Fibroblast of villous mesenchyme (primary cell): ENCODE measurements around the gene SORL1. TPM values are rescaled to one million over a fixed set of nuclear protein-coding genes. Genes with fewer than 3 reads are reported as not detected.

Source experiments
- DNase-seq: peaks from one replicate; pipeline ENCODE4 v3.0.0-alpha.2; 2010; ENCODE audit warnings: low read depth
- H3K4me3 ChIP-seq: 2 replicates; pipeline ENCODE4 v1.5.1; 2011; ENCODE audit warnings: low read depth, mild to moderate bottlenecking, low read length
- total RNA-seq: library from RNA; depleted of rRNA; stranded (reverse); fragments of >200 nt; gene quantifications from 2 replicates; pipeline ENCODE4 v1.2.3, GENCODE V29; 2012
- TF ChIP-seq, protein P1 (sequence below): IDR thresholded peaks from 2 replicates; pipeline ENCODE4 v1.5.1; 2012; ENCODE audit warnings: low read depth, mild to moderate bottlenecking, low read length; ENCODE audit not compliant: insufficient read depth

Gene SORL1
- total RNA-seq, 1 donor = 0.43 TPM

DNA sequence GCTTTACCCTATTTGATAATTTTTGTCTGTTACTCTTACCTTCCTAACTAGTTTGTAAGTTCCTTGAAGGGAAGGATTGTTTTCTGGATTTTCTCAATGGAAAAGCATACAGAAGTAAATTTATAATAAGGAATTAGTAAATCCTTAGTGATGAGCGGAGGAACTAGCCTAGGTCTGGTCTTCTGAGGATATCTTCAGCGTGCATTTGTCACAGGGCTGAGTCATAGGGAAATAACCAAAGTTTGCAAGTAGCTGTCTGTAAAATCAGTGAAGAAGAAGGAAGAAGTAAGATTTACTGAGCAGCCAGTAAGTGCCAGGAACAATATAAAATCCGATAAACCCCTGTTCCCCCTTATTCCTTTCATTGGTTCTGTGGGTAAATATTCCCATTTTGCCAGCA is 163.4 kb downstream of the SORL1 start:
- H3K4me3 ChIP-seq = no peak overlapping the region
- TF ChIP-seq, protein P1, sequence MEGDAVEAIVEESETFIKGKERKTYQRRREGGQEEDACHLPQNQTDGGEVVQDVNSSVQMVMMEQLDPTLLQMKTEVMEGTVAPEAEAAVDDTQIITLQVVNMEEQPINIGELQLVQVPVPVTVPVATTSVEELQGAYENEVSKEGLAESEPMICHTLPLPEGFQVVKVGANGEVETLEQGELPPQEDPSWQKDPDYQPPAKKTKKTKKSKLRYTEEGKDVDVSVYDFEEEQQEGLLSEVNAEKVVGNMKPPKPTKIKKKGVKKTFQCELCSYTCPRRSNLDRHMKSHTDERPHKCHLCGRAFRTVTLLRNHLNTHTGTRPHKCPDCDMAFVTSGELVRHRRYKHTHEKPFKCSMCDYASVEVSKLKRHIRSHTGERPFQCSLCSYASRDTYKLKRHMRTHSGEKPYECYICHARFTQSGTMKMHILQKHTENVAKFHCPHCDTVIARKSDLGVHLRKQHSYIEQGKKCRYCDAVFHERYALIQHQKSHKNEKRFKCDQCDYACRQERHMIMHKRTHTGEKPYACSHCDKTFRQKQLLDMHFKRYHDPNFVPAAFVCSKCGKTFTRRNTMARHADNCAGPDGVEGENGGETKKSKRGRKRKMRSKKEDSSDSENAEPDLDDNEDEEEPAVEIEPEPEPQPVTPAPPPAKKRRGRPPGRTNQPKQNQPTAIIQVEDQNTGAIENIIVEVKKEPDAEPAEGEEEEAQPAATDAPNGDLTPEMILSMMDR = no peak
- DNase-seq = no peak

GRCh38 chr11:121618516-121618915 is 166.4 kb downstream of the SORL1 start:
- DNase-seq = no peak
- H3K4me3 ChIP-seq = no peak overlapping the region
- TF ChIP-seq, protein P1 = no peak

DNA sequence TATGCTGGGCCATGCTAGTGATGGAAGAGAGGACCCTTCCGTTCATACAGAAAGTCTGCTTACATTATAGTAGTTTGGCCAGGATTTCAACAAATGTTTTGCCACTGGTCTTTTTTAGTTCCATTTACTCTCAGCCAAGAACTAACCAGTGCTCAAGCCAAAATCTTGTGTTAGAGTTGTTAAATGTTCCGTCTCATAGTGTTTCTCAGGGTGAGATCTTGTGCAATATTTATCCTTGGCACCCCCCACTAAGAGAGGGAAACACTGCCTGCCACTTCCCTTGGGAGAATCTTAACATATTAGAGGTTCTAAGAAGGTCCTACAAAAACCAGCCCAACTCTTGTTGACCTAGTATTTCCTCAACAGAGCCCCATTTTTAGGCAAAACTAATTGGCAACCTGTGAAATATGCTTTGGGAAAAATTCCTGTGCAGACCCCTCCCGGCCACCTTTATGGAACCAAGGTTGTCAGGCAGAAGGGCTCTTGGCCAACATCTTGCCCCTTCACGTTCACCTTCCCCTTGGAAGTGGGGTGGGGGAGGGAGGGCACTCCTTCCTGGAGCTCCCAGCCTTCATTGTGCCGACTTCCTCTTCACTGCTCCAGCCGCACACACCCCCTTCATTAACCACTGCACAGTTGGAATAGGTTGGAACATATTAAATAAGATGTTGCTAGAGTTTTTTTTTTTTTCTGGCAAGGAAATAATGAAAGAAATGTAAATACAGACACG is 173.8 kb downstream of the SORL1 start:
- no peak for DNase-seq
- no peak overlapping the region for H3K4me3 ChIP-seq
- TF ChIP-seq, protein P1 = no peak

GRCh38 chr11:121626507-121626875 is 174.4 kb downstream of the SORL1 start:
- H3K4me3 ChIP-seq = no peak overlapping the region
- TF ChIP-seq, protein P1 = no peak
- no peak for DNase-seq

DNA sequence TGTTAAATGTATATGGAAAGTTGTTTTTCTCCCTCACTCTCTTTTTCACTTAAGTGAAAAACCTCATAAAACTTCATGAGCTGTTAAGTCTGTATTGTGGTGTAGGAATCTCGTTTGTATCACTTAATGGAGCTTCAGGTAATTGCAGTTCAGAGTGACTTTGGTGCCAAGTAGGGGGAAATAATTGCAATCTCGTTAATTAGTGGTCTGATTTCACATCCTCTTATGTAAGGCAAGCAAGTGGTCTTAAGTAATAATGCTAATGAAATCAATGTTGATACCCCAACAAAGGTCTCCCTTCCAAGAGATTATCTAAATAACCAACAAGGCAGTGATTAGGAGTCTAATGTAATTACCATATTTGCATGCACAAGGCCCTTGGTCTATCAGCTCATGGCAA is 174.9 kb downstream of the SORL1 start:
- no peak for DNase-seq
- TF ChIP-seq, protein P1 = no peak

DNA sequence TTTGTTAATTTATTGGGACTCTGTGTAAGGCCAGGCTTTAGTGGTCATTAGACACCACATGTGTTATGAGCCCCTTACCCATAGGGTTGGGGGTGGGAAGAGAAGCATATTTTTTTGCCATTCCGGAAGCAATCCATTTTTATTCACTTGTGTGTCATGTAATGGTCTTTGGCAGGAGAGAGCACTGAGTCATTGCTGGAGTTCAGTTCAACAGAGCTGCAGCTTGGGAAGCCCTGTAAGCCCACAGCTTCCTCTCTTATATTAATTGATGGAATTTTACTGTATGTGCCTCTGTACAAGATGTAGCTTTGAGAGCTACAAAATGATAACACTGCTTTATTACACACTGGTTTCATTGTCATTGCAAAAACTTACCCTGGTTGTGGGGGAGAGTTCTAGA is 177.9 kb downstream of the SORL1 start:
- no peak overlapping the region for H3K4me3 ChIP-seq
- DNase-seq = peak; percentile 62
- TF ChIP-seq, protein P1 = no peak

More for the DNA sequence above, 174.9 kb downstream of the SORL1 start:
- H3K4me3 ChIP-seq = no peak overlapping the region

DNA sequence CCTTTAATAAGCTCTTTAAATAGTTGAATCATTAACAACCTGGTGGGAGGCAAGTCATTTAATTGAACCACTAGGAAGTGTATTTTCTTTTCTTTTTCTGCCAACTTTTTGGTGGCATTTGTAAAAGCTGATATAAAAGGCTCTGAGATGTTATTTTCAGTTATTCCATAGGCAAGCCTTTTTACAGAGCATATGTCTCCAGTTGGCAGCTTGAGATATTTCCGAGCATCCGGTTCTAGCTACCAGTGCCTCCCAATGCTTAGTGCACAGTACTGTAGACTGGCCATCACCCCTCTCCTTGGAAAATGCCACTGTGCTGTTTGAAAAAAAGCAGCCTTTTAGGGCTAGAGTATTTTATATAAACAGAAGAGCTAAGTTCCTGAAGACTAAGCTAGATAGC is 179.3 kb downstream of the SORL1 start:
- H3K4me3 ChIP-seq = no peak overlapping the region
- TF ChIP-seq, protein P1 = no peak
- DNase-seq = no peak
